Stimulated activated CD4-positive, alpha-beta T cell treated with anti-CD3 and anti-CD28 coated beads, Interleukin-4, amount 100 ng/mL, for 48 hours (primary cell): ENCODE measurements around the gene DNAJC15.
"Not testable (repeated sequence)": the region's sequence is repeated elsewhere in the genome, so short reads cannot be mapped to it uniquely, and the experiment has no call there.

ENCODE experiments used
- DNase-seq, 2 donors: peaks; one replicate each; pipeline ENCODE4 v3.0.0-alpha.2; 2020; ENCODE audit warnings: low read depth in 2 of 2

DNAJC15 gene

GRCh38 chr13:43023289-43023963, at the start of gene DNAJC15:
Gene DNAJC15 (plus strand): TSS chr13:43023586. CDS start chr13:43023627, 41 bp downstream.
- peak; percentile 40 to 67 for DNase-seq

GRCh38 chr13:42976066-42976465, 47.3 kb upstream of the DNAJC15 start:
- DNase-seq: no peak

GRCh38 chr13:42977219-42977659, 46.1 kb upstream of the DNAJC15 start:
- no peak for DNase-seq

- DNase-seq: no peak
Observed at GRCh38 chr13:42981317-42981716, 42.1 kb upstream of the DNAJC15 start.

- no peak for DNase-seq
Observed at GRCh38 chr13:42981853-42982252, 41.5 kb upstream of the DNAJC15 start.

- DNase-seq: no peak
Observed at GRCh38 chr13:42984026-42984425, 39.4 kb upstream of the DNAJC15 start.

- DNase-seq: no peak
Observed at GRCh38 chr13:42984691-42985090, 38.7 kb upstream of the DNAJC15 start.

GRCh38 chr13:42985312-42986175, 37.8 kb upstream of the DNAJC15 start:
- DNase-seq: no peak

DNA sequence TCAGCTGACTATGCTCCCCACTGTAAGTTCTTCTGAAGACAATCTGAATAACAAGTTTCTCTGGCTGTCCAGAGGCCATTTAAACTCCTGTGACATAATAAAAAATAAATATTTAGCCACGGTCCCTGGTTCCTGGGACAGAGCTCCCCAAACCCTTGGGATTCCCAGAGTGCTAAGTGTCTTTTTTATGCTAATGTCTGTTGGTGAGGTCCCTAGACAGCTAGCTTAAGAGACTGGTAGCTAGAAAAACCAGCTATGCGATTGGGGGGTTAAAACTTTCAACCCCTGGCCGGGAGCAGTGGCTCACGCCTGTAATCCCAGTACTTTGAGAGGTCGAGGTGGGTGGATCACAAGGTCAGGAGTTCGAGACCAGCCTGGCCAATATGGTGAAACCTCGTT, 37.2 kb upstream of the DNAJC15 start:
- DNase-seq: no peak

GRCh38 chr13:42990291-42991232, 32.8 kb upstream of the DNAJC15 start:
- no peak for DNase-seq

- DNase-seq: not testable (repeated sequence)
Observed at GRCh38 chr13:42991233-42991897, 32.0 kb upstream of the DNAJC15 start.

GRCh38 chr13:42991898-42992763, 31.3 kb upstream of the DNAJC15 start, which contains the start of gene EPSTI1:
Gene EPSTI1 (minus strand): TSS chr13:42992241. CDS start chr13:42992165, 76 bp downstream.
- DNase-seq: peak; percentile 50 to 65

DNA sequence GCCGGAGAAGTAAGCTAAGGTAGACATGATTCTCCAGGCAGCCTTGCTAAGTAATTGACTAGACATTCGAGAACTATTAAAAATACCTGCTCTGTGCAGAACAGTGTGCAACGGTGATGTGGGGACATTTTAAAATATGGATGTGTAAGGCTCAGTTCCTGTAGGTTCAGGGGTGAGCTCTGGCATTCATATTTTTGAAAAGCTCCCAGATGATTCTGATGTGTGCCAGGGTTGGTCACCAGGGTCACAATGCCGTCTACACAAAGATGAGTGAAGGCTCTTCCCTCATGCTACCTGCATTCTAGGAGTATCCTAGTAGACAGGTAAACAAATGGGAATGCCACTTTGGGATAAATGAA, 30.6 kb upstream of the DNAJC15 start:
- DNase-seq: no peak

- no peak for DNase-seq
Observed at GRCh38 chr13:42994878-42995277, 28.5 kb upstream of the DNAJC15 start.

DNA sequence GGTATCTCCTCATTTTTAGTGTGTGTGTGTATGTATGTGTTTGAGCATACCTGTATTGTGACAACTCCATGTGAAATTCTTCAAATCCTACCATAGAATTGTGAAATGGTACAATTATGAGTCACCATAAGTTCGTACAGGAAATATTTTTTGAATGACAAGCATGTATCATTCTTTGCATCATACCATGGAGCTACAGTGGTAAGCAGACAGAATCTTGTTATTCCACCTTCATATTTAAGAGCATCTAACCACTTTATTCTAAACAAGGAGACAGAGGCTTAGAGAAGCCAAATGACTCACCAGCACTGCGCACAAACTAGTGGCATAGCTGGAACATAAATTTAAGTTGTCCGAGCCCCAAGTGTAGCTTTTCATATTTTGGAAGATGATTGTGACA, 26.8 kb upstream of the DNAJC15 start:
- no peak for DNase-seq

DNA sequence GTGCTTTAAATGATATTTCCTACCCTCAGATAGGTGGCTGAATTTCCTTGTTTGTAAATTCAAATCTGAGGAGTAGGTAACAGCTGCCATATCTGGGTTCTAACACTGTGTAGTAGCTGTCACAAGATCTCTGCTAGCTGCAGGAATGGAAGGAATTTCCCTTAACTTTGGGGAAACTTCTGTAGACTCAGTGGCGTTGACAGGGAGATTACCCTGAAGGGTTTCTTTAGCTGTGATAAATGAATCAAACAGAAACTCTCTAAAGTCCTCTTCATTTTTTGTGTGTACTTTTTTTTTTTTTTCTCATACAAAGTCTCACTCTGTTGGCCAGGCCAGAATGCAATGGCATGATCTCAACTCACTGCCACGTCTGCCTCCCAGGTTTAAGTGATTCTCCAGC, 26.0 kb upstream of the DNAJC15 start:
- no peak for DNase-seq

DNA sequence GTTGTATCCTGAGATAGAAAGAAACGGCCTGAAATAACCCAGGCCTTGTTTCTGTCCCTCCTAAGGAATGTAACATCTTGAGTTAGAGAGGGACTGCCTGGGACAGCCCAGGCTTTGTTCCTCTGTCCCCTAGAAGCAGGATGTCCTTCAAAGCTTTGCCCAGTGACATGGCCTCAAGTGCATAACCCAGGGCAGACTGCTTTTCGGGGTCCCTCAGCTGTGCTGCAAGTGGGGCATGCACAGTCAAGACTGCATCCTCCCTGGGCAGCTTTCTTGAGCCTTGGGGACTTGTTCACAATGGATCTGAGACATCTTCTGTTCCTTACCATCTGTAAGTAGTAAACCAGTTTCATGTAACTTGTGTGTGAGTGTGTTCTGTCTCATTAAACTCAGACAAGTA, 23.9 kb upstream of the DNAJC15 start:
- no peak for DNase-seq

- DNase-seq: no peak
Observed at GRCh38 chr13:43000676-43001075, 22.7 kb upstream of the DNAJC15 start.

GRCh38 chr13:43002021-43002420, 21.4 kb upstream of the DNAJC15 start:
- DNase-seq: no peak

- no peak for DNase-seq
Observed at GRCh38 chr13:43003010-43003409, 20.4 kb upstream of the DNAJC15 start.
